Activated naive CD8-positive, alpha-beta T cell treated with anti-CD3 and anti-CD28 coated beads, Interleukin-2, amount 50 U/mL, for 24 hours (primary cell): ENCODE measurements around the gene NYNRIN.

Experiments used
- ATAC-seq: fragments of 150-1000 bp; cut with Tn5 transposase; one replicate; pipeline ENCODE4 v1.10.0; 2021
- DNase-seq: peaks from one replicate; pipeline ENCODE4 v3.0.0; 2021
- H3K27ac Mint-ChIP-seq: one replicate; pipeline ENCODE4 v1.8.0; 2021; ENCODE audit warnings: mild to moderate bottlenecking, mixed read lengths
- H3K27me3 Mint-ChIP-seq: one replicate; pipeline ENCODE4 v1.8.0; 2021; ENCODE audit warnings: mixed read lengths
- H3K36me3 Mint-ChIP-seq: one replicate; pipeline ENCODE4 v1.8.0; 2021; ENCODE audit warnings: low read depth, mixed read lengths
- H3K4me1 Mint-ChIP-seq: one replicate; pipeline ENCODE4 v1.8.0; 2021; ENCODE audit warnings: mixed read lengths
- H3K4me3 Mint-ChIP-seq: one replicate; pipeline ENCODE4 v1.8.0; 2021; ENCODE audit warnings: mild to moderate bottlenecking, moderate library complexity, mixed read lengths
- H3K9me3 Mint-ChIP-seq: one replicate; pipeline ENCODE4 v1.8.0; 2021; ENCODE audit warnings: mixed read lengths

The NYNRIN gene

DNA sequence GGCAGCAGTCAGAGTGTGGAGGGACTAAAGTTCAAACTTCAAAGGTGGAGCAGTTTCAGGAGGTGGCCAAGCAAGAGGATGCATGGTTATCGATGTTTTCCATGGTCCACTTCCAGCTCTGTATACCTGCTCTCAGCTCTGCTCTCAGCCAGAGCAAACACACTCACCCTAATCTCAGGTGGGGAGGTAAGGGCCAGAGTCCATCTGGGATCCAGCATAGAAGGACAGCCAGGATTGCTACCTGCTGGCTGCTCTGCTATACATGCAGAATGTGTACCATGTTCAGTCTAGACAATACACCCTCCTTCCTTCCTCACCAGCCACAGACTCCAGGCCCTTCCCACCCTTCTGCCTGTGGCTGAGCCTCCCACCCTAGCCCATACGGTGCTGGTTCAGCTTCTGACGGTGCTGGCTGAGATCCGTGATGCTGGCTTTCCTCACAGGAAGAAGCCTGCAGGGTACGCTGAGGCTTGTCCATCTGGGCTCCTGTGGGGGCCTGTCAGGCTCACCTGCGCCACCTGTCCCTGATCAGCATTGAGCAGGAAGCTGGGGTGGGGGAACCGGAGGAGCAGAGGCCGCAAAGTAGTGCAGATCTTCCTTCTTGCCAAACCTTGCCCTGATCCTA lies 28.2 kb downstream of the NYNRIN start:
- Mint-ChIP-seq H3K9me3 (no peaks in the 10 kb centered on the region), H3K27ac (no peak overlapping the region), H3K4me1 (peaks cover 36% of the 10 kb centered on the region), H3K27me3 (no peaks in the 10 kb centered on the region), H3K36me3 (peaks cover 2% of the 10 kb centered on the region), H3K4me3 (no peak overlapping the region)
- DNase-seq (no peak), ATAC-seq (no peak)

DNA sequence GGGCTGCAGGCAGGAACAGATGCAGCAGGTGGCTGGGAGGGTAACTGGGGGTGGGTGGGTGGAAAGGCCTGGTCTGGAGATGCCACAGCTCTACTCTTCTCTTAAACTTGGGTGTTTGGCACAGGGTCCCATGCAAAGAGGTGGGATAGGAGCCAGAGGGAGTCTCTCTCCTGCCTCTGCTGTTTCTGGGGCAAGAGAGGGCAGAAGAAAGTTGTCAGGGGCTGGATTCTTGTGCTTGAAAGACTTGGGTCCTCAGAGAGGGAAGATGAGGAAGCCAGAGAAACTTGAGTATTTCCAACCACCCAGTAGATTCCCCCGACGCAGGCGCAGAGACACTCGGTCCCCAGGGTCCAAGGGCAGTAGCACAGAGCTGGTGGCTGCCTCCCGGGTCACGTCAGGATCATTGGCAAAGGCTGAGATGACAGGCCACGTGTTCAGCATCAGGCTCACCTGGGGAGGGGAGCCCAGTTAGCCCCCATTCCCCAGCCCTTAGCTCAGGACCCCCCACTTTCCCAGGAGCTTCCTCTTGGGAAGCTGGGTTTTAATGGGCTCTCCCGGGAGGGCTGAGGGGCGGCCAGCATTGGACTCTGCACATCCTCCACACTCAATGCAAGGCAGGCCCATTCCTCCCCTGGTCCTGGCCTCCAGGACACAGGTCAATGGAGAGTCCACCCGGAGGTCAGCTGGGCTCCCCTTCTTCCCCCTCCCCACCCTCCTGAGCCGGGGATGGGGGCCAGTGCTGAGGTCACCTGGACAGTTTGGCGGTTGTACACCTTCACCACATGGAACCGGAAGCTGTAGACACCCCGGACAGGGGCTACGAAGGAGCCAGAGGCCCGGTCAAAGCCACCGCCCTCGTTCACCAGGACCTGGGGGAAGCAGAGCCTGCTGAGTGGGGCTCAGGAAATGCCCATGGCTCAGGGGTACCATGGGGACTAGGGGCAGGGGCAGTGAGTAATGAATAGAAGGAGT lies 29.0 kb downstream of the NYNRIN start:
- Mint-ChIP-seq H3K4me1 (peaks cover 39% of the 10 kb centered on the region), H3K27me3 (no peaks in the 10 kb centered on the region), H3K36me3 (peaks cover 4% of the 10 kb centered on the region), H3K27ac (no peak overlapping the region), H3K9me3 (no peaks in the 10 kb centered on the region), H3K4me3 (no peak overlapping the region)
- ATAC-seq (no peak), DNase-seq (no peak)

GRCh38 chr14:24428628-24429394 lies 30.0 kb downstream of the NYNRIN start:
- H3K9me3 Mint-ChIP-seq, result no peaks in the 10 kb centered on the region
- ATAC-seq, result no peak
- peaks cover 13% of the 10 kb centered on the region for H3K36me3 Mint-ChIP-seq
- peaks cover 43% of the 10 kb centered on the region for H3K4me1 Mint-ChIP-seq
- peak overlapping the region; percentile 96 for H3K27ac Mint-ChIP-seq
- no peak for DNase-seq
- peak overlapping the region; percentile 84 for H3K4me3 Mint-ChIP-seq
- no peaks in the 10 kb centered on the region for H3K27me3 Mint-ChIP-seq

DNA sequence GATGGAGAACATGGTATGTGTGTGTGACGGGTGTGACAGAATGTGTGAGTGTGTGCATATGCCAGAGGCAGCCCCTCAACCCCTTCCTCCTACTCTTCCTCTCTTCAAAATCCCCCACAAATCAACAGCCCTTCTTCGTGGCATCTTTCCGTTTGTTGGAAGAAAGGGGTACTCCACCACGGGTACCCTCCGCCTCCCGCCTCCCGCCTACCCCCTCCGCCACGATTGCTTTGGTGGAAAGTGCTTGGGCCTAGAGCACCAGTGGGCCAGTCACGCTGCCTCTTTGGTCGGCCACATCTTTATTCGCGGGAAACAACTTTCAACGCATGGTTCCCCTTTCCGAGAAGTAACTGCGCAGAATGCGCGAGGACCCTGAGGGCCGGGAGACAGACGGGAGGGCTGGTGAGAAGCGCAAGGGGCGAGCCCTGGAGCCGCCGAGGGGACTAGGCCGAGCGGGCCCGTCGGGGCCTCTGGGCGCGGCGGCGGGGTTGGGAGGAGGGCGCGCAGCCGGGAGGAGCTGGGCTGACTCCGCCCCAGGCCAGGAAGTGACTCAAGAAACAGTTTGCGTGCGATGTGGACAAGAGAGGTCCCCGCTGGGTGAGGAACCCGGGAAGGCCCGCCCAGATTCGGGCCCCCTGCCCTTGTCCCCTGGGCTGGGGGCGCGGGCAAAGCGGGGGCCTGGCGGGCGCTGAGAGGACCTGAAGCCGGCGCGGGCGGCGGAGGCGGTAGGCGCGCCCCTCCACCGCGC lies 30.8 kb downstream of the NYNRIN start, which contains the start of the genes CBLN3 and KHNYN:
TSS of gene CBLN3 (minus strand) at position 274 of the 748 bp plus-strand sequence. CDS start 614 bp downstream, outside the sequence.
TSS of gene KHNYN (plus strand) at position 560 of the 748 bp plus-strand sequence. CDS start 777 bp downstream, outside the sequence.
- DNase-seq (peak; percentile 89), ATAC-seq (peak; percentile 85)
- Mint-ChIP-seq H3K36me3 (peaks cover 16% of the 10 kb centered on the region), H3K4me1 (peaks cover 43% of the 10 kb centered on the region), H3K27ac (peak within 1 kb of the TSS; percentile 96), H3K27me3 (no peaks in the 10 kb centered on the region), H3K9me3 (no peaks in the 10 kb centered on the region), H3K4me3 (peak within 1 kb of the TSS; percentile 89)

- no peaks in the 10 kb centered on the region for H3K27me3 Mint-ChIP-seq
- H3K4me3 Mint-ChIP-seq, result peak overlapping the region; percentile 89
- H3K27ac Mint-ChIP-seq, result peak overlapping the region; percentile 92
- H3K4me1 Mint-ChIP-seq, result peaks cover 42% of the 10 kb centered on the region
- ATAC-seq (peak; percentile 58), DNase-seq (peak; percentile 68)
- H3K9me3 Mint-ChIP-seq, result no peaks in the 10 kb centered on the region
- H3K36me3 Mint-ChIP-seq, result peaks cover 16% of the 10 kb centered on the region
Measured at GRCh38 chr14:24430143-24430681, 31.4 kb downstream of the NYNRIN start.

GRCh38 chr14:24430682-24431568 lies 32.1 kb downstream of the NYNRIN start:
- no peaks in the 10 kb centered on the region for H3K27me3 Mint-ChIP-seq
- peak overlapping the region; percentile 89 for H3K4me3 Mint-ChIP-seq
- no peaks in the 10 kb centered on the region for H3K9me3 Mint-ChIP-seq
- DNase-seq (peak; percentile 75), ATAC-seq (peak; percentile 66)
- peak overlapping the region; percentile 92 for H3K27ac Mint-ChIP-seq
- peaks cover 21% of the 10 kb centered on the region for H3K36me3 Mint-ChIP-seq
- peaks cover 36% of the 10 kb centered on the region for H3K4me1 Mint-ChIP-seq

- Mint-ChIP-seq H3K27ac (peak overlapping the region; percentile 92), H3K36me3 (peaks cover 25% of the 10 kb centered on the region), H3K4me3 (peak overlapping the region; percentile 89), H3K9me3 (no peaks in the 10 kb centered on the region), H3K27me3 (no peaks in the 10 kb centered on the region), H3K4me1 (peaks cover 34% of the 10 kb centered on the region)
- DNase-seq (peak; percentile 95), ATAC-seq (peak; percentile 64)
Measured at GRCh38 chr14:24431569-24432258, 32.9 kb downstream of the NYNRIN start.

- Mint-ChIP-seq H3K4me1 (peaks cover 40% of the 10 kb centered on the region), H3K36me3 (peaks cover 28% of the 10 kb centered on the region), H3K9me3 (no peaks in the 10 kb centered on the region), H3K27ac (no peak overlapping the region), H3K4me3 (peak overlapping the region; percentile 89), H3K27me3 (no peaks in the 10 kb centered on the region)
- DNase-seq (no peak), ATAC-seq (no peak)
Measured at GRCh38 chr14:24432259-24433131, 33.7 kb downstream of the NYNRIN start.

- peaks cover 36% of the 10 kb centered on the region for H3K36me3 Mint-ChIP-seq
- ATAC-seq (no peak), DNase-seq (no peak)
- no peak overlapping the region for H3K27ac Mint-ChIP-seq
- no peaks in the 10 kb centered on the region for H3K27me3 Mint-ChIP-seq
- H3K4me3 Mint-ChIP-seq, result no peak overlapping the region
- H3K9me3 Mint-ChIP-seq, result no peaks in the 10 kb centered on the region
- H3K4me1 Mint-ChIP-seq, result peaks cover 50% of the 10 kb centered on the region
Measured at GRCh38 chr14:24434036-24434435, 35.2 kb downstream of the NYNRIN start.

DNA sequence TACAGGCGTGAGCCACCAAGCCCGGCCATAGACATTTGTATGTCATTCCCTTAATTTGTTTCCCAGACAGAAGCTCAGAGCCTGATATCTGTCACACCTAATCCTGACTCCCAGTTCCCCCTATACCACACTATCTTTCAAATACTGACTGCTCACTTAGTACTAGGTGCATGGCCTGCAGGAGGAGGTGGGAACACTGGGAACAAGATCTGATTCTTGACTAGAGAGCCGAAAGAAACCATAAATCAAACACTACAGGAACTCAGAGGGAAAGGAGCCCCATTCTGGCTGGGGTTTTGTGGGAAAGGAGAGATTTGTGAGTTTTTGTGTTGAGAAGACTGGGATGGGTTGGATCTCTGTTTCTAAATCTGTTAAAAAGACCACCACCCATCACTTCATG lies 35.9 kb downstream of the NYNRIN start:
- ATAC-seq (no peak), DNase-seq (no peak)
- Mint-ChIP-seq H3K36me3 (peaks cover 41% of the 10 kb centered on the region), H3K4me3 (no peak overlapping the region), H3K4me1 (peaks cover 50% of the 10 kb centered on the region), H3K9me3 (no peaks in the 10 kb centered on the region), H3K27me3 (no peaks in the 10 kb centered on the region), H3K27ac (no peak overlapping the region)

DNA sequence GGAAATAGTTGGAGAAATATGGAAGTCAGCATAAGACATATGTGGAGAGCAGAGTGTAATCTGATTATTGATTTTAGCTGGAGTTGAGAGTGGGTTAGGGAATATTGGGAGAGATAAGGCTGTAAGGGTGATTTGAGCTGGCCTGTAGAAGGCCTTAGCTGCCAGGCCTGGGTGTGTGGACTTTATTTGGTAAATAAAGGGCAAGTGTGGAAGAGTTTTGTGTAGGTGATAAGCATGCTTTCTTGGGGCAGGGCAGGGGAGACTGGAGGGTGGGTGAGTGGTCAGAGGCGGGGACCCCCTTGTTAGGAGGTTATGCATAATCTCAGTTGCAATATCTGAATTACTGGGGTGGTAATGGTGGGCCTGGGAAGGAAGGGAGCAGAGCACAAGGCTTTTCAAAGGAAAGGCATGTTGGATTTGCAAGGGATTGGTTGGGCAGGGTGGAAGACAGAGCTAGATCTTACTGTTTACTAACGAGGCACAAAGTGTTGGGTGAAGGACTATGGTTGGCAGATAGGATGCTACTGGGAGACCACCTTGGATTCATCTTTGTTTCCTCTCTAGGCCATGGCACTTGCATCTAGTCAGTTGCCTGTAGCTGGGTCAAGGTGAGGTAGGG lies 36.5 kb downstream of the NYNRIN start:
- H3K27ac Mint-ChIP-seq, result peak overlapping the region; percentile 3
- H3K4me1 Mint-ChIP-seq, result peaks cover 52% of the 10 kb centered on the region
- DNase-seq, result no peak
- no peaks in the 10 kb centered on the region for H3K27me3 Mint-ChIP-seq
- H3K36me3 Mint-ChIP-seq, result peaks cover 42% of the 10 kb centered on the region
- H3K4me3 Mint-ChIP-seq, result no peak overlapping the region
- H3K9me3 Mint-ChIP-seq, result no peaks in the 10 kb centered on the region
- no peak for ATAC-seq
